Sigmoid colon (tissue), 7 donors: ENCODE data around the gene KRTAP22-2. TPM values are rescaled to one million over a fixed set of nuclear protein-coding genes. Genes with fewer than 3 reads are reported as not detected.

Experiments used
- DNase-seq: peaks from one replicate; pipeline ENCODE4 v3.0.0-alpha.2; 2019
- H3K27ac ChIP-seq, 4 donors: fragments of 200-600 bp; sonication (generic); one replicate each; pipeline ENCODE4 v1.5.1; 2016 to 2019; ENCODE audit warnings: mild to moderate bottlenecking in 1 of 4
- H3K27me3 ChIP-seq, 3 donors: fragments of 200-600 bp; sonication (generic); one replicate each; pipeline ENCODE4 v1.5.1; 2019; ENCODE audit warnings: mild to moderate bottlenecking in 1 of 3
- H3K36me3 ChIP-seq, 4 donors: fragments of 200-600 bp; sonication (generic); one replicate each; pipeline ENCODE4 v1.5.1; 2016 to 2019
- H3K4me1 ChIP-seq, 4 donors: fragments of 200-600 bp; sonication (generic); one replicate each; pipeline ENCODE4 v1.5.1; 2017 to 2019
- H3K4me3 ChIP-seq, 4 donors: fragments of 200-600 bp; sonication (generic); one replicate each; pipeline ENCODE4 v1.5.1; 2017 to 2019; ENCODE audit warnings: mild to moderate bottlenecking in 2 of 4, moderate library complexity in 1 of 4
- H3K9me3 ChIP-seq, 4 donors: fragments of 200-600 bp in 3 of 4; sonication (generic) in 3 of 4; one replicate each; pipeline versions ENCODE4 v1.5.1 to v1.6.1; 2013 to 2019
- EP300 ChIP-seq, 4 donors: sonication (generic); formaldehyde crosslinking; IDR thresholded peaks; one replicate each; pipeline ENCODE4 v1.6.1; 2017; ENCODE audit warnings: antibody characterized with exemption in 4 of 4
- POLR2A ChIP-seq, 2 donors: fragments of 450-650 bp; IDR thresholded peaks; one replicate each; pipeline ENCODE4 v1.6.1; 2016; ENCODE audit warnings: antibody characterized with exemption in 2 of 2, mild to moderate bottlenecking in 2 of 2, moderate library complexity in 2 of 2
- POLR2AphosphoS5 ChIP-seq, 4 donors: sonication (generic); formaldehyde crosslinking; IDR thresholded peaks; one replicate each; pipeline ENCODE4 v1.6.1; 2017; ENCODE audit warnings: antibody characterized with exemption in 4 of 4
- WGBS, 2 donors: extraction: QIAGEN DNeasy Blood & Tissue Kit; methylation state at CpG; one replicate each; pipeline ENCODE4 v1.1.7; 2013; 5-methylcytosine and 5-hydroxymethylcytosine counted together
- intact Hi-C: fragments of 100-400 bp; cut with DNase I; formaldehyde crosslinking; loops from one replicate; pipeline ENCODE4 v1.15.1; 2023
- polyA plus RNA-seq, 3 donors: library from polyadenylated mRNA; stranded (reverse); fragments of 200-250 nt; gene quantifications; one replicate each; pipeline ENCODE4 v1.2.3, GENCODE V29; 2013
- total RNA-seq, 4 donors: library from RNA; depleted of rRNA; stranded (reverse); fragments of >200 nt; gene quantifications; one replicate each; pipeline ENCODE4 v1.1.0, GENCODE V29; 2016
- TF ChIP-seq, protein P1 (sequence below), 4 experiments: fragments of 450-650 bp in 3 of 4; fragments of 200-600 bp in 1 of 4; IDR thresholded peaks; one replicate each; pipeline ENCODE4 v1.5.1; 2016 to 2019; ENCODE audit warnings: antibody characterized with exemption in 4 of 4, mild to moderate bottlenecking in 3 of 4, moderate library complexity in 2 of 4
- donor health status: healthy with polysubstance abuse.
- donor health status: Bipolar disorder and iron deficiency.
- donor health status: healthy.

The KRTAP22-2 gene
- total and polyA plus RNA-seq, 7 donors, result not detected

GRCh38 chr21:30625449-30626165, 35.4 kb upstream of the KRTAP22-2 start:
- Histone ChIP-seq H3K4me3 (no peak overlapping the region), H3K4me1 (no peaks in the 10 kb centered on the region), H3K36me3 (no peaks in the 10 kb centered on the region), H3K27me3 (no peaks in the 10 kb centered on the region), H3K27ac (no peak overlapping the region), H3K9me3 (no peaks in the 10 kb centered on the region)
- TF ChIP-seq EP300 (IDR thresholded peaks at IDR 0.05), result no peak
- no peak for TF ChIP-seq POLR2A (IDR thresholded peaks at IDR 0.05)
- TF ChIP-seq, protein P1, sequence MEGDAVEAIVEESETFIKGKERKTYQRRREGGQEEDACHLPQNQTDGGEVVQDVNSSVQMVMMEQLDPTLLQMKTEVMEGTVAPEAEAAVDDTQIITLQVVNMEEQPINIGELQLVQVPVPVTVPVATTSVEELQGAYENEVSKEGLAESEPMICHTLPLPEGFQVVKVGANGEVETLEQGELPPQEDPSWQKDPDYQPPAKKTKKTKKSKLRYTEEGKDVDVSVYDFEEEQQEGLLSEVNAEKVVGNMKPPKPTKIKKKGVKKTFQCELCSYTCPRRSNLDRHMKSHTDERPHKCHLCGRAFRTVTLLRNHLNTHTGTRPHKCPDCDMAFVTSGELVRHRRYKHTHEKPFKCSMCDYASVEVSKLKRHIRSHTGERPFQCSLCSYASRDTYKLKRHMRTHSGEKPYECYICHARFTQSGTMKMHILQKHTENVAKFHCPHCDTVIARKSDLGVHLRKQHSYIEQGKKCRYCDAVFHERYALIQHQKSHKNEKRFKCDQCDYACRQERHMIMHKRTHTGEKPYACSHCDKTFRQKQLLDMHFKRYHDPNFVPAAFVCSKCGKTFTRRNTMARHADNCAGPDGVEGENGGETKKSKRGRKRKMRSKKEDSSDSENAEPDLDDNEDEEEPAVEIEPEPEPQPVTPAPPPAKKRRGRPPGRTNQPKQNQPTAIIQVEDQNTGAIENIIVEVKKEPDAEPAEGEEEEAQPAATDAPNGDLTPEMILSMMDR (IDR thresholded peaks at IDR 0.05), result no peak
- TF ChIP-seq POLR2AphosphoS5 (IDR thresholded peaks at IDR 0.05), result no peak
- intact Hi-C loops, result no loop called here
- no peak for DNase-seq
- 66 to 72% methylated on average over 4 of the region's 4 CpGs for WGBS, 2 donors

GRCh38 chr21:30623362-30623761, 33.2 kb upstream of the KRTAP22-2 start:
- Histone ChIP-seq H3K4me3 (no peak overlapping the region), H3K9me3 (no peaks in the 10 kb centered on the region), H3K36me3 (no peaks in the 10 kb centered on the region), H3K4me1 (no peaks in the 10 kb centered on the region), H3K27me3 (no peaks in the 10 kb centered on the region), H3K27ac (no peak overlapping the region)
- intact Hi-C loops, result no loop called here
- WGBS, 2 donors, result 85 to 94% methylated on average over 3 of the region's 3 CpGs
- DNase-seq, result no peak
- TF ChIP-seq, protein P1 (IDR thresholded peaks at IDR 0.05), result no peak
- TF ChIP-seq POLR2AphosphoS5 (IDR thresholded peaks at IDR 0.05), result no peak
- no peak for TF ChIP-seq EP300 (IDR thresholded peaks at IDR 0.05)
- no peak for TF ChIP-seq POLR2A (IDR thresholded peaks at IDR 0.05)

GRCh38 chr21:30620522-30620921, 30.3 kb upstream of the KRTAP22-2 start, which contains the start of gene KRTAP20-4:
TSS of gene KRTAP20-4 (plus strand) at chr21:30620627.
- no peaks in the 10 kb centered on the region for H3K4me1 ChIP-seq
- no peaks in the 10 kb centered on the region for H3K27me3 ChIP-seq
- no peak within 1 kb of the TSS for H3K4me3 ChIP-seq
- no peak for DNase-seq
- intact Hi-C loops, result no loop called here
- H3K27ac ChIP-seq, result no peak within 1 kb of the TSS
- no peaks in the 10 kb centered on the region for H3K9me3 ChIP-seq
- 81 to 89% methylated on average over 3 of the region's 3 CpGs for WGBS, 2 donors
- H3K36me3 ChIP-seq, result no peaks in the 10 kb centered on the region
- TF ChIP-seq, protein P1 (IDR thresholded peaks at IDR 0.05), result no peak
- TF ChIP-seq POLR2A (IDR thresholded peaks at IDR 0.05), result no peak
- TF ChIP-seq POLR2AphosphoS5 (IDR thresholded peaks at IDR 0.05), result no peak
- no peak for TF ChIP-seq EP300 (IDR thresholded peaks at IDR 0.05)

DNA sequence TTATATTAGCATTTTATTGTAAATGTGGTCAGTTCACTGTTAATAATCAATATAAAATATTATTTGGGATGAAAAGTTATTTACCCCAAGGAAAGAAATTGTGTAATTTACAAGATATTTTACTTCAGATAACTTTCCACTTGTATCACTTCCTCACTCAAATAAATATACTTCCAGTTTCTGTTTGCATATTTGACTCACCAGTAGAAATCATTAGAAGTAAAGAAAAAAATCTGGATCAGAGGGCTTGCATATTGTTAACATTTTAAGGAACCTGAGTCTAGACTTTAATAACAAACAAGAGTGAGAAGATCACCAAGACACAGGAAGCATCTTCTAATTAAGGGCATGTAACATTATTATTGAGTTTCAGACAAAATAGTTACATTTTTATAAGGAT, 29.9 kb upstream of the KRTAP22-2 start:
- Histone ChIP-seq H3K27me3 (no peaks in the 10 kb centered on the region), H3K4me1 (no peaks in the 10 kb centered on the region), H3K36me3 (no peaks in the 10 kb centered on the region), H3K4me3 (no peak overlapping the region), H3K27ac (no peak overlapping the region), H3K9me3 (no peaks in the 10 kb centered on the region)
- no peak for DNase-seq
- TF ChIP-seq, protein P1 (IDR thresholded peaks at IDR 0.05), result no peak
- TF ChIP-seq EP300 (IDR thresholded peaks at IDR 0.05), result no peak
- no peak for TF ChIP-seq POLR2A (IDR thresholded peaks at IDR 0.05)
- TF ChIP-seq POLR2AphosphoS5 (IDR thresholded peaks at IDR 0.05), result no peak
- intact Hi-C loops, result no loop called here

- Histone ChIP-seq H3K36me3 (no peaks in the 10 kb centered on the region), H3K27me3 (no peaks in the 10 kb centered on the region), H3K4me3 (no peak within 1 kb of the TSS), H3K4me1 (no peaks in the 10 kb centered on the region), H3K9me3 (no peaks in the 10 kb centered on the region), H3K27ac (no peak within 1 kb of the TSS)
- TF ChIP-seq, protein P1 (IDR thresholded peaks at IDR 0.05), result no peak
- TF ChIP-seq POLR2AphosphoS5 (IDR thresholded peaks at IDR 0.05) (no peak), POLR2A (IDR thresholded peaks at IDR 0.05) (no peak)
- DNase-seq, result no peak
- 91 to 95% methylated on average over 2 of the region's 2 CpGs for WGBS, 2 donors
- intact Hi-C loops, result no loop called here
Observed at GRCh38 chr21:30616125-30616524, 25.9 kb upstream of the KRTAP22-2 start, which contains the start of gene KRTAP20-1. TSS of gene KRTAP20-1 (plus strand) at chr21:30616425. CDS start at chr21:30616455, 30 bp downstream.
